ENCODE results near the gene RRAGA. TPM values are rescaled to one million over a fixed set of nuclear protein-coding genes. Genes with fewer than 3 reads are reported as not detected.

Gene RRAGA
- total RNA-seq = 10 to 100 TPM; 13.9 to 67.4 (median 33.5) TPM
- polyA plus RNA-seq = 10 to 100 TPM; 53.6 to 65.7 (median 55.2) TPM
- long read RNA-seq, donor 1, transcript RRAGA-201 (1 exons, 1,589 nt) = major isoform, 52 of 52 reads
- long read RNA-seq, donor 1, partial matches to known transcripts = 0 of 52 reads
- long read RNA-seq, donor 1, other reads (novel, unspliced or antisense) = 0 of 52 reads
- long read RNA-seq, donor 2, transcript RRAGA-201 (1 exons, 1,589 nt) = major isoform, 105 of 105 reads
- long read RNA-seq, donor 2, partial matches to known transcripts = 0 of 105 reads
- long read RNA-seq, donor 2, other reads (novel, unspliced or antisense) = 0 of 105 reads
- long read RNA-seq, donor 3, transcript RRAGA-201 (1 exons, 1,589 nt) = major isoform, 44 of 44 reads
- long read RNA-seq, donor 3, partial matches to known transcripts = 0 of 44 reads
- long read RNA-seq, donor 3, other reads (novel, unspliced or antisense) = 0 of 44 reads
- long read RNA-seq, donor 4, transcript RRAGA-201 (1 exons, 1,589 nt) = major isoform, 14 of 14 reads
- long read RNA-seq, donor 4, partial matches to known transcripts = 0 of 14 reads
- long read RNA-seq, donor 4, other reads (novel, unspliced or antisense) = 0 of 14 reads
- long read RNA-seq, donor 5, transcript RRAGA-201 (1 exons, 1,589 nt) = major isoform, 70 of 75 reads
- long read RNA-seq, donor 5, partial matches to known transcripts = 5 of 75 reads
- long read RNA-seq, donor 5, other reads (novel, unspliced or antisense) = 0 of 75 reads
- long read RNA-seq, donor 6, transcript RRAGA-201 (1 exons, 1,589 nt) = major isoform, 135 of 135 reads
- long read RNA-seq, donor 6, partial matches to known transcripts = 0 of 135 reads
- long read RNA-seq, donor 6, other reads (novel, unspliced or antisense) = 0 of 135 reads
- long read RNA-seq, donor 7, transcript RRAGA-201 (1 exons, 1,589 nt) = major isoform, 96 of 96 reads
- long read RNA-seq, donor 7, partial matches to known transcripts = 0 of 96 reads
- long read RNA-seq, donor 7, other reads (novel, unspliced or antisense) = 0 of 96 reads
- long read RNA-seq, donor 8, transcript RRAGA-201 (1 exons, 1,589 nt) = major isoform, 75 of 75 reads
- long read RNA-seq, donor 8, partial matches to known transcripts = 0 of 75 reads
- long read RNA-seq, donor 8, other reads (novel, unspliced or antisense) = 0 of 75 reads
- long read RNA-seq, donor 9, transcript RRAGA-201 (1 exons, 1,589 nt) = major isoform, 83 of 83 reads
- long read RNA-seq, donor 9, partial matches to known transcripts = 0 of 83 reads
- long read RNA-seq, donor 9, other reads (novel, unspliced or antisense) = 0 of 83 reads
- long read RNA-seq, donor 10, transcript RRAGA-201 (1 exons, 1,589 nt) = major isoform, 31 of 31 reads
- long read RNA-seq, donor 10, partial matches to known transcripts = 0 of 31 reads
- long read RNA-seq, donor 10, other reads (novel, unspliced or antisense) = 0 of 31 reads

- Histone ChIP-seq H3K9me3 (no peaks in the 10 kb centered on the region), H3K27me3 (no peaks in the 10 kb centered on the region), H3K4me1 (peaks cover 29 to 44% (median 40%) of the 10 kb centered on the region in 4 donors), H3K27ac (peak within 1 kb of the TSS; percentile 94 to 96 (median 95)), H3K36me3 (peaks cover 0 to 7% (median 0%) of the 10 kb centered on the region in 4 donors), H3K4me3 (peak within 1 kb of the TSS; percentile 76 to 95 (median 90))
- 0% methylated on average over 23 to 82 of the region's 82 CpGs for WGBS, 5 donors
- TF ChIP-seq POLR2A (IDR thresholded peaks at IDR 0.05) (peak in 2 of 4 donors; percentile 47 to 50), EP300 (IDR thresholded peaks at IDR 0.05) (no peak), POLR2AphosphoS5 (IDR thresholded peaks at IDR 0.05) (peak; percentile 87 to 97 (median 92)), CTCF (IDR thresholded peaks at IDR 0.05) (peak in 6 of 7 experiments; percentile 43 to 91 (median 75))
- intact Hi-C loops (cut with DNase I; ENCODE audit: low total_unique reads) = no loop called here
- peak; percentile 96 to 98 for DNase-seq
These were observed at the start of gene RRAGA for GRCh38 chr9:19048966-19049916. Gene RRAGA (plus strand): TSS chr9:19049427. CDS start chr9:19049660, 233 bp downstream.

- Histone ChIP-seq H3K4me3 (no peak overlapping the region), H3K27ac (no peak overlapping the region), H3K27me3 (no peaks in the 10 kb centered on the region), H3K36me3 (no peaks in the 10 kb centered on the region), H3K9me3 (peaks cover 0 to 8% (median 0%) of the 10 kb centered on the region in 4 donors), H3K4me1 (no peaks in the 10 kb centered on the region)
- DNase-seq = no peak
- WGBS, 5 donors = 68 to 92% (median 88%) methylated on average over 9 to 16 of the region's 16 CpGs
- TF ChIP-seq POLR2A (IDR thresholded peaks at IDR 0.05) (no peak), POLR2AphosphoS5 (IDR thresholded peaks at IDR 0.05) (no peak), CTCF (IDR thresholded peaks at IDR 0.05) (no peak), EP300 (IDR thresholded peaks at IDR 0.05) (no peak)
- intact Hi-C loops (cut with DNase I; ENCODE audit: low total_unique reads) = no loop called here
These were observed 49.1 kb upstream of the RRAGA start for GRCh38 chr9:19000133-19000532.

GRCh38 chr9:19009391-19009965 is 39.7 kb upstream of the RRAGA start:
- intact Hi-C loops (cut with DNase I; ENCODE audit: low total_unique reads) = no loop called here
- Histone ChIP-seq H3K27me3 (no peaks in the 10 kb centered on the region), H3K9me3 (no peaks in the 10 kb centered on the region)

More at GRCh38 chr9:19009391-19009965, 39.7 kb upstream of the RRAGA start:
- Histone ChIP-seq H3K4me1 (peaks cover 4 to 9% (median 6%) of the 10 kb centered on the region in 4 donors), H3K36me3 (no peaks in the 10 kb centered on the region), H3K4me3 (no peak overlapping the region), H3K27ac (no peak overlapping the region)
- no peak for TF ChIP-seq CTCF (IDR thresholded peaks at IDR 0.05)
- TF ChIP-seq POLR2AphosphoS5 (IDR thresholded peaks at IDR 0.05) = no peak
- TF ChIP-seq POLR2A (IDR thresholded peaks at IDR 0.05) = no peak
- no peak for TF ChIP-seq EP300 (IDR thresholded peaks at IDR 0.05)
- 71 to 85% (median 79%) methylated on average over 5 of the region's 5 CpGs for WGBS, 5 donors
- DNase-seq = no peak
